Measurements from ENCODE around the gene ATXN1.

The ATXN1 gene

DNA sequence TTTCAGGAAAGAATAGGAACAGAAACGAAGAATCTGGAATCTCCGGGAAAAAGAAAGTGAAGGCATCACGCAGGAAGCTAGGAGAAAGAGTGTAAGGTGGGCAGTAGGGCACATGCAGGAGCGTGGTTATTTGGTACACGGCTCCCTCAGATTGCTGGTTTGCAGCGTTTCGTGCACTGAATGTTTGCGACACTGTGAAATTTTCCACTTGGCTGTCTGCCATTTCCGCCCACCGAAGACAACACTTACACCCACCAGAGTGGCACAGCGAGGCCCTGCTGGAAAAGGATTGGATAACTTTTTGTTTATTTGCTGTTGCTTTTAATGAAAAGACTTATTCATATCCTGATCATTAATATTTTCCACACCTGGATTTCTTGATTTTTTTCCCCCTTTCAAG, 274.6 kb downstream of the ATXN1 start:
- TF ChIP-seq POLR2AphosphoS5 (IDR thresholded peaks at IDR 0.05; ENCODE audit: low read depth), result no peak
- TF ChIP-seq GABPA (IDR thresholded peaks at IDR 0.05; ENCODE audit: low read depth), result no peak
- no peak for TF ChIP-seq SPI1 (IDR thresholded peaks at IDR 0.05; ENCODE audit: borderline replicate concordance, low read depth)
- TF ChIP-seq, protein P1, sequence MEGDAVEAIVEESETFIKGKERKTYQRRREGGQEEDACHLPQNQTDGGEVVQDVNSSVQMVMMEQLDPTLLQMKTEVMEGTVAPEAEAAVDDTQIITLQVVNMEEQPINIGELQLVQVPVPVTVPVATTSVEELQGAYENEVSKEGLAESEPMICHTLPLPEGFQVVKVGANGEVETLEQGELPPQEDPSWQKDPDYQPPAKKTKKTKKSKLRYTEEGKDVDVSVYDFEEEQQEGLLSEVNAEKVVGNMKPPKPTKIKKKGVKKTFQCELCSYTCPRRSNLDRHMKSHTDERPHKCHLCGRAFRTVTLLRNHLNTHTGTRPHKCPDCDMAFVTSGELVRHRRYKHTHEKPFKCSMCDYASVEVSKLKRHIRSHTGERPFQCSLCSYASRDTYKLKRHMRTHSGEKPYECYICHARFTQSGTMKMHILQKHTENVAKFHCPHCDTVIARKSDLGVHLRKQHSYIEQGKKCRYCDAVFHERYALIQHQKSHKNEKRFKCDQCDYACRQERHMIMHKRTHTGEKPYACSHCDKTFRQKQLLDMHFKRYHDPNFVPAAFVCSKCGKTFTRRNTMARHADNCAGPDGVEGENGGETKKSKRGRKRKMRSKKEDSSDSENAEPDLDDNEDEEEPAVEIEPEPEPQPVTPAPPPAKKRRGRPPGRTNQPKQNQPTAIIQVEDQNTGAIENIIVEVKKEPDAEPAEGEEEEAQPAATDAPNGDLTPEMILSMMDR (IDR thresholded peaks at IDR 0.05; ENCODE audit: insufficient read depth, low read length), result no peak
- TF ChIP-seq, protein P2, sequence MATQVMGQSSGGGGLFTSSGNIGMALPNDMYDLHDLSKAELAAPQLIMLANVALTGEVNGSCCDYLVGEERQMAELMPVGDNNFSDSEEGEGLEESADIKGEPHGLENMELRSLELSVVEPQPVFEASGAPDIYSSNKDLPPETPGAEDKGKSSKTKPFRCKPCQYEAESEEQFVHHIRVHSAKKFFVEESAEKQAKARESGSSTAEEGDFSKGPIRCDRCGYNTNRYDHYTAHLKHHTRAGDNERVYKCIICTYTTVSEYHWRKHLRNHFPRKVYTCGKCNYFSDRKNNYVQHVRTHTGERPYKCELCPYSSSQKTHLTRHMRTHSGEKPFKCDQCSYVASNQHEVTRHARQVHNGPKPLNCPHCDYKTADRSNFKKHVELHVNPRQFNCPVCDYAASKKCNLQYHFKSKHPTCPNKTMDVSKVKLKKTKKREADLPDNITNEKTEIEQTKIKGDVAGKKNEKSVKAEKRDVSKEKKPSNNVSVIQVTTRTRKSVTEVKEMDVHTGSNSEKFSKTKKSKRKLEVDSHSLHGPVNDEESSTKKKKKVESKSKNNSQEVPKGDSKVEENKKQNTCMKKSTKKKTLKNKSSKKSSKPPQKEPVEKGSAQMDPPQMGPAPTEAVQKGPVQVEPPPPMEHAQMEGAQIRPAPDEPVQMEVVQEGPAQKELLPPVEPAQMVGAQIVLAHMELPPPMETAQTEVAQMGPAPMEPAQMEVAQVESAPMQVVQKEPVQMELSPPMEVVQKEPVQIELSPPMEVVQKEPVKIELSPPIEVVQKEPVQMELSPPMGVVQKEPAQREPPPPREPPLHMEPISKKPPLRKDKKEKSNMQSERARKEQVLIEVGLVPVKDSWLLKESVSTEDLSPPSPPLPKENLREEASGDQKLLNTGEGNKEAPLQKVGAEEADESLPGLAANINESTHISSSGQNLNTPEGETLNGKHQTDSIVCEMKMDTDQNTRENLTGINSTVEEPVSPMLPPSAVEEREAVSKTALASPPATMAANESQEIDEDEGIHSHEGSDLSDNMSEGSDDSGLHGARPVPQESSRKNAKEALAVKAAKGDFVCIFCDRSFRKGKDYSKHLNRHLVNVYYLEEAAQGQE (IDR thresholded peaks at IDR 0.05; ENCODE audit: insufficient replicate concordance, low read depth), result no peak
- no peak overlapping the region for H3K4me3 ChIP-seq (replicated peaks; ENCODE audit: insufficient read depth, low read length)
- DNase-seq (ENCODE audit: low read depth in 1 of 2, low spot score in 1 of 2), result no peak
- no peak overlapping the region for H3K27ac ChIP-seq (replicated peaks)
- no peaks in the 10 kb centered on the region for H3K27me3 ChIP-seq (ENCODE audit: insufficient read depth, poor library complexity, severe bottlenecking)

DNA sequence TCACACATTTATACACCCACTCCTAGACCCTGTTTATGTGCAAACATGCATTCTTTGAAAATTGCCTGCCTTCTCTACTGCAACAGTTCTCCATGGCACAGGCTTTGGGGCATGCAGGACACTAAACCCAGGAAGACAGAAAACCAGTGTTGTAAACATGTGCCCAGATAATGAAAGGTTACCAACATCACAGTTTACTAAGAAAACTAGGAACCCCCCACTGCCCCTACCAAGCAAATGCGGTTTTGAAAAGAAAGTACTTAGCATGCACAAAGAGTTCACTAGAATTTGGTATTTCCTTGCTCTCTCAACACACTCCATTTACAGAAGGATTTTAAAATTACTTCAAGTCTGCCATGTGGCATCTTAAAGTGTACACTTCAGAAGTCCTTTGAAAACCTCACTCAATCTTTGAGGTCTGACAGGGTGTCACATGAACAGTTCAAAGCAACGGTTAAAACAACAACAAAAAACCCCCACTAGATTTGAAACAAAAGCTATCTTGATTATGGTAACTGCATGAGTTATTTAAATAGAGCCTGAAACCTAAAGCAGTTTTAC, 277.9 kb downstream of the ATXN1 start:
- Histone ChIP-seq H3K4me3 (replicated peaks; ENCODE audit: insufficient read depth, low read length) (no peak overlapping the region), H3K27me3 (ENCODE audit: insufficient read depth, poor library complexity, severe bottlenecking) (no peaks in the 10 kb centered on the region), H3K27ac (replicated peaks) (no peak overlapping the region)
- TF ChIP-seq, protein P1 (IDR thresholded peaks at IDR 0.05; ENCODE audit: insufficient read depth, low read length), result no peak
- TF ChIP-seq GABPA (IDR thresholded peaks at IDR 0.05; ENCODE audit: low read depth) (no peak), POLR2AphosphoS5 (IDR thresholded peaks at IDR 0.05; ENCODE audit: low read depth) (no peak), SPI1 (IDR thresholded peaks at IDR 0.05; ENCODE audit: borderline replicate concordance, low read depth) (no peak)
- TF ChIP-seq, protein P2 (IDR thresholded peaks at IDR 0.05; ENCODE audit: insufficient replicate concordance, low read depth), result no peak
- DNase-seq (ENCODE audit: low read depth in 1 of 2, low spot score in 1 of 2), result no peak

DNA sequence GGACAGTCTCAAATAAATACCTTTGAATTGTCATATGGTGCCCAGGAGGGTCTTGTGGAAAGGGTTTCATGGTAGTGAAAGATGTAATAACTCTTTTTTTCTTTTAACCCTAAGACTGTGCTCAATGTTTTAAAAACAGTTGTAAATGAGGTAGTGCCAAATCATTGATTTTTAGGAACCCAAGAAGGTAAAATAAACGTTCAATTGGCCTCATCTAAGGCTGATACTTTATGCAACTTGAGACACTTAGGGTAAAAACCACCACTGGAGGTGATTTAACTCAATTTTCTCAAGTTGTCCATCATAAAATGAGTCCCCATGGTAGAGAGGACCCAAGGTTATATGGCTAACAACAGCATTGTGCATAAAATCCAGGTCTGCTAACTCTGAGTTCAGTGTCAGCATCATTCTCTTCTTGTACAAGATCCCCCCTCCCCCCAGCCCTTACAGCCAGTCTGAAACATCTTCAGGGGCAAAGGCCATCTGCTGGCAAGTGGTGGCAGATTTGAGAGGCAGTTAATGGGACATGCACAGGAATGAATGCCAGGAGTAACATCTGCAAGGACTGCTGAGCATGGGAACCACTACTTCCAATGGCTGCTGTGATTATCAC, 278.5 kb downstream of the ATXN1 start:
- TF ChIP-seq POLR2AphosphoS5 (IDR thresholded peaks at IDR 0.05; ENCODE audit: low read depth) (no peak), GABPA (IDR thresholded peaks at IDR 0.05; ENCODE audit: low read depth) (no peak), SPI1 (IDR thresholded peaks at IDR 0.05; ENCODE audit: borderline replicate concordance, low read depth) (no peak)
- TF ChIP-seq, protein P2 (IDR thresholded peaks at IDR 0.05; ENCODE audit: insufficient replicate concordance, low read depth), result no peak
- TF ChIP-seq, protein P1 (IDR thresholded peaks at IDR 0.05; ENCODE audit: insufficient read depth, low read length), result no peak
- no peaks in the 10 kb centered on the region for H3K27me3 ChIP-seq (ENCODE audit: insufficient read depth, poor library complexity, severe bottlenecking)
- no peak overlapping the region for H3K27ac ChIP-seq (replicated peaks)
- DNase-seq (ENCODE audit: low read depth in 1 of 2, low spot score in 1 of 2), result no peak
- H3K4me3 ChIP-seq (replicated peaks; ENCODE audit: insufficient read depth, low read length), result no peak overlapping the region

Measured in HL-60 (cell line).